Esophagus squamous epithelium (tissue), 5 donors: ENCODE measurements around the gene PDE2A. TPM values are rescaled to one million over a fixed set of nuclear protein-coding genes. Genes with fewer than 3 reads are reported as not detected.

Experiments
- DNase-seq: peaks from one replicate; lab custom pipeline; 2025; lab: John Stamatoyannopoulos, UW
- H3K27ac ChIP-seq, 4 donors: fragments of 200-600 bp; sonication (generic); one replicate each; pipeline ENCODE4 v1.5.1; 2016 to 2019; ENCODE audit warnings: mild to moderate bottlenecking in 1 of 4
- H3K27me3 ChIP-seq, 4 donors: fragments of 200-600 bp; sonication (generic); 1 replicate in 3 of 4; 2 replicates in 1 of 4; pipeline versions ENCODE4 v1.5.1 to v1.6.0; 2017 to 2021; ENCODE audit warnings: antibody characterized with exemption in 1 of 4
- H3K36me3 ChIP-seq, 3 donors: fragments of 200-600 bp; sonication (generic); one replicate each; pipeline ENCODE4 v1.5.1; 2016 to 2019
- H3K4me1 ChIP-seq, 3 donors: fragments of 200-600 bp; sonication (generic); one replicate each; pipeline ENCODE4 v1.5.1; 2017 to 2019
- H3K4me3 ChIP-seq, 4 donors: fragments of 200-600 bp; sonication (generic); 1 replicate in 3 of 4; 2 replicates in 1 of 4; pipeline ENCODE4 v1.5.1; 2016 to 2019; ENCODE audit warnings: mild to moderate bottlenecking in 2 of 4, moderate library complexity in 1 of 4
- H3K9me3 ChIP-seq, 3 donors: fragments of 200-600 bp; sonication (generic); one replicate each; pipeline ENCODE4 v1.5.1; 2016 to 2019
- CTCF ChIP-seq, 6 experiments: fragments of 450-650 bp in 4 of 6; fragments of 200-600 bp in 2 of 6; sonication (generic) in 2 of 6; IDR thresholded peaks; one replicate each; pipeline ENCODE4 v1.5.1; 2016 to 2019; ENCODE audit warnings: antibody characterized with exemption in 6 of 6, mild to moderate bottlenecking in 4 of 6, moderate library complexity in 4 of 6
- POLR2A ChIP-seq, 4 donors: fragments of 450-650 bp; IDR thresholded peaks; one replicate each; pipeline ENCODE4 v1.6.1; 2017; ENCODE audit warnings: antibody characterized with exemption in 4 of 4, mild to moderate bottlenecking in 4 of 4, moderate library complexity in 3 of 4
- WGBS, 2 donors: methylation state at CpG; one replicate each; pipeline ENCODE4 v1.1.5; 2018; 5-methylcytosine and 5-hydroxymethylcytosine counted together
- intact Hi-C: fragments of 100-400 bp; cut with DNase I; formaldehyde crosslinking; loops from one replicate; pipeline ENCODE4 v1.15.0; 2022
- total RNA-seq, 4 donors: library from RNA; depleted of rRNA; stranded (reverse); fragments of >200 nt; gene quantifications; one replicate each; pipeline ENCODE4 v1.1.0, GENCODE V29; 2016
- donor health status: DM: yes; HTN: yes; CAD: no.

The PDE2A gene
- total RNA-seq, 4 donors from 2014 or later, result 5.6 to 38.3 (median 12.9) TPM

- DNase-seq, result no peak
These were observed 132.8 kb downstream of the PDE2A start for GRCh38 chr11:72541257-72541974.

GRCh38 chr11:72537051-72537450 is 137.2 kb downstream of the PDE2A start:
- intact Hi-C loops, result no loop called here
- H3K27ac ChIP-seq, result no peak overlapping the region
- 59 to 82% methylated on average over 2 of the region's 2 CpGs for WGBS, 2 donors
- H3K36me3 ChIP-seq, result no peaks in the 10 kb centered on the region
- no peak for DNase-seq
- H3K9me3 ChIP-seq, result no peaks in the 10 kb centered on the region
- H3K27me3 ChIP-seq, result peaks cover 0 to 47% (median 0%) of the 10 kb centered on the region in 4 donors
- TF ChIP-seq CTCF (IDR thresholded peaks at IDR 0.05), result no peak
- TF ChIP-seq POLR2A (IDR thresholded peaks at IDR 0.05), result no peak
- H3K4me1 ChIP-seq, result peaks cover 0 to 5% (median 0%) of the 10 kb centered on the region in 3 donors
- H3K4me3 ChIP-seq, result no peak overlapping the region

More at GRCh38 chr11:72541257-72541974, 132.8 kb downstream of the PDE2A start:
- 83 to 89% methylated on average over 4 of the region's 4 CpGs for whole genome bisulfite sequencing, 2 donors
- H3K9me3 ChIP-seq, result no peaks in the 10 kb centered on the region
- no peak overlapping the region for H3K4me3 ChIP-seq
- TF ChIP-seq POLR2A (IDR thresholded peaks at IDR 0.05), result no peak
- no peak for TF ChIP-seq CTCF (IDR thresholded peaks at IDR 0.05)
- no peaks in the 10 kb centered on the region for H3K36me3 ChIP-seq
- no peak overlapping the region for H3K27ac ChIP-seq
- no peaks in the 10 kb centered on the region for H3K4me1 ChIP-seq
- intact Hi-C loops, result no loop called here
- peaks cover 0 to 67% (median 0%) of the 10 kb centered on the region in 4 donors for H3K27me3 ChIP-seq

DNA sequence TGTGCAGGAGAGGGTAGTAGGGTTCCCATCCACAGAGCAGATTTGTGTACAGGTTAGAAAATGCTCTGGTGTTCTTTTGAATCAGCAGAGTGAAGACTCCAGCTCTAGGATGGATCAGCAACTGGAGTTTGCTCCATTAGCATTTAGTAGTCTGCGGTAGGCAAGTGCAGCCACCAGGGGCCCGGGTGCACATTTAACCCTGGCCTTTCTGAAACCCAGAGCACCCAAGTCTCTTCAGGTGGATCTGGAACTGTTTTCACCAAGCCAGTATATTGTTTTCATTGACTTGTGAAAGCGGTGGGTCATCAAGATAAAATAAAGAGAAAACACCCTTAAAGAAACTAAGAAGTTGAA is 139.1 kb downstream of the PDE2A start:
- 65 to 67% methylated on average over 3 of the region's 3 CpGs for WGBS, 2 donors
- no peaks in the 10 kb centered on the region for H3K9me3 ChIP-seq
- no peak overlapping the region for H3K27ac ChIP-seq
- H3K27me3 ChIP-seq, result peaks cover 0 to 31% (median 0%) of the 10 kb centered on the region in 4 donors
- no peak for TF ChIP-seq POLR2A (IDR thresholded peaks at IDR 0.05)
- TF ChIP-seq CTCF (IDR thresholded peaks at IDR 0.05), result no peak
- intact Hi-C loops, result no loop called here
- no peak for DNase-seq
- H3K4me3 ChIP-seq, result no peak overlapping the region
- peaks cover 0 to 5% (median 0%) of the 10 kb centered on the region in 3 donors for H3K4me1 ChIP-seq
- H3K36me3 ChIP-seq, result no peaks in the 10 kb centered on the region

GRCh38 chr11:72534371-72535193 is 139.6 kb downstream of the PDE2A start:
- no peak overlapping the region for H3K27ac ChIP-seq
- WGBS, 2 donors, result 51 to 57% methylated on average over 3 of the region's 3 CpGs
- peaks cover 0 to 25% (median 0%) of the 10 kb centered on the region in 4 donors for H3K27me3 ChIP-seq
- H3K36me3 ChIP-seq, result no peaks in the 10 kb centered on the region
- no peak overlapping the region for H3K4me3 ChIP-seq
- no peaks in the 10 kb centered on the region for H3K9me3 ChIP-seq
- TF ChIP-seq CTCF (IDR thresholded peaks at IDR 0.05), result no peak
- no peak for TF ChIP-seq POLR2A (IDR thresholded peaks at IDR 0.05)
- intact Hi-C loops, result no loop called here
- peaks cover 0 to 5% (median 0%) of the 10 kb centered on the region in 3 donors for H3K4me1 ChIP-seq
- no peak for DNase-seq

- WGBS, 2 donors, result 11 to 53% methylated on average over 2 to 3 of the region's 3 CpGs
These were observed 145.2 kb downstream of the PDE2A start for GRCh38 chr11:72529068-72529467.

More at GRCh38 chr11:72529068-72529467, 145.2 kb downstream of the PDE2A start:
- no peaks in the 10 kb centered on the region for H3K36me3 ChIP-seq
- intact Hi-C loops, result no loop called here
- H3K27ac ChIP-seq, result no peak overlapping the region
- H3K4me3 ChIP-seq, result no peak overlapping the region
- TF ChIP-seq POLR2A (IDR thresholded peaks at IDR 0.05) (no peak), CTCF (IDR thresholded peaks at IDR 0.05) (no peak)
- no peaks in the 10 kb centered on the region for H3K9me3 ChIP-seq
- no peaks in the 10 kb centered on the region for H3K27me3 ChIP-seq
- H3K4me1 ChIP-seq, result no peaks in the 10 kb centered on the region
- no peak for DNase-seq
